HCT116 (cell line): ENCODE results near the gene KIAA1755.

ENCODE experiments used
- CBX3 ChIP-seq: IDR thresholded peaks from 2 replicates; pipeline ENCODE4 v1.6.1; 2012; ENCODE audit warnings: low read depth
- EGR1 ChIP-seq: IDR thresholded peaks from 2 replicates; pipeline ENCODE4 v1.6.1; 2012; ENCODE audit warnings: low read depth
- ELF1 ChIP-seq: IDR thresholded peaks from 2 replicates; pipeline ENCODE4 v1.6.1; 2012; ENCODE audit warnings: low read depth, borderline replicate concordance
- EZH2 ChIP-seq: fragments of 200-600 bp; sonication (generic); IDR thresholded peaks from 2 replicates; pipeline ENCODE4 v1.6.1; 2017; ENCODE audit warnings: antibody characterized with exemption, mixed run types
- EZH2phosphoT487 ChIP-seq: fragments of 200-600 bp; IDR thresholded peaks from 2 replicates; pipeline ENCODE4 v1.6.1; 2018; ENCODE audit warnings: antibody characterized with exemption, borderline replicate concordance
- POLR2A ChIP-seq: IDR thresholded peaks from 2 replicates; pipeline ENCODE4 v1.7.0; 2011; ENCODE audit warnings: borderline replicate concordance; ENCODE audit not compliant: insufficient read depth, insufficient read length; ENCODE audit errors: extremely low read depth
- TF ChIP-seq, protein P1 (sequence below), 3 experiments: fragments of 200-600 bp in 1 of 3; sonication (generic) in 1 of 3; IDR thresholded peaks in 2 of 3; conservative IDR thresholded peaks in 1 of 3; 2 replicates each; pipeline ENCODE4 v1.5.1; 2012 to 2017; ENCODE audit warnings: low read depth in 2 of 3, low read length in 2 of 3, antibody characterized with exemption in 1 of 3, borderline replicate concordance in 1 of 3, control low read depth in 1 of 3, mild to moderate bottlenecking in 1 of 3, mixed read lengths in 1 of 3, mixed run types in 1 of 3, moderate library complexity in 1 of 3; ENCODE audit not compliant: insufficient read depth in 1 of 3

DNA sequence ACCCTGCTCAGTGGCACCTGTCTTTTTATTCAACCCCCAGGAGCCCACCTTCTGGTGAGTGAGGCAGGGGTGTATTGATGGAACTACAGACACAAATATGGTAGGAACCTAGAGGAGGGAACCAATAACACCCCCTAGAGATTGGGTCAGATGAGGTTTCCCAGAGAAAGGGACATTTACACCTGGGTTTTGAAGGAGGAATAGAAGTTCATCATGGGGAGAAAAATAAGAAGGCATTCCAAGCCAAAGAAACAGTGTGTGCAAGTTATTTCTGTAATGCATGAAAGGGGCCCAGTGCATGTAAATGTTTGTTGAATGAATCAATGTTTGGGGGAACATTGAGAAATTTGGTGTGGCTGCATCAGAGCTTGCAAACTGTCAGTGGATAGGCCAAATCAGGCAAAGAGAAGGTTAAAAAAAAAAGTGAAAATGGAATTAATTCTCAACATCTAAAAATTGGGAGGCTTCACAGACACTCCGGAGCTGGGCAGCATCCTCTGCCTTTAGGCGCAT is 11.1 kb upstream of the KIAA1755 start:
- no peak for TF ChIP-seq CBX3
- TF ChIP-seq EZH2 = no peak
- no peak for TF ChIP-seq EGR1
- TF ChIP-seq POLR2A = no peak
- TF ChIP-seq, protein P1, sequence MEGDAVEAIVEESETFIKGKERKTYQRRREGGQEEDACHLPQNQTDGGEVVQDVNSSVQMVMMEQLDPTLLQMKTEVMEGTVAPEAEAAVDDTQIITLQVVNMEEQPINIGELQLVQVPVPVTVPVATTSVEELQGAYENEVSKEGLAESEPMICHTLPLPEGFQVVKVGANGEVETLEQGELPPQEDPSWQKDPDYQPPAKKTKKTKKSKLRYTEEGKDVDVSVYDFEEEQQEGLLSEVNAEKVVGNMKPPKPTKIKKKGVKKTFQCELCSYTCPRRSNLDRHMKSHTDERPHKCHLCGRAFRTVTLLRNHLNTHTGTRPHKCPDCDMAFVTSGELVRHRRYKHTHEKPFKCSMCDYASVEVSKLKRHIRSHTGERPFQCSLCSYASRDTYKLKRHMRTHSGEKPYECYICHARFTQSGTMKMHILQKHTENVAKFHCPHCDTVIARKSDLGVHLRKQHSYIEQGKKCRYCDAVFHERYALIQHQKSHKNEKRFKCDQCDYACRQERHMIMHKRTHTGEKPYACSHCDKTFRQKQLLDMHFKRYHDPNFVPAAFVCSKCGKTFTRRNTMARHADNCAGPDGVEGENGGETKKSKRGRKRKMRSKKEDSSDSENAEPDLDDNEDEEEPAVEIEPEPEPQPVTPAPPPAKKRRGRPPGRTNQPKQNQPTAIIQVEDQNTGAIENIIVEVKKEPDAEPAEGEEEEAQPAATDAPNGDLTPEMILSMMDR (IDR thresholded peaks at IDR 0.05 in 2 of 3, conservative IDR thresholded peaks at IDR 0.05 in 1 of 3; ENCODE audit: borderline replicate concordance in 1 of 3, insufficient read depth in 1 of 3, low read depth in 2 of 3, low read length in 2 of 3) = no peak
- no peak for TF ChIP-seq EZH2phosphoT487
- no peak for TF ChIP-seq ELF1
